PC-9 (cell line): ENCODE measurements around the gene SHROOM4. TPM values are rescaled to one million over a fixed set of nuclear protein-coding genes. Genes with fewer than 3 reads are reported as not detected.

ENCODE experiments used
- BruUV-seq: library from RNA; stranded (reverse); fragments of 400-500 nt; replicated peaks from 2 replicates; lab custom pipeline; 2021; lab: Mats Ljungman, UMichigan
- CTCF ChIA-PET: fragments of 300-600 bp; sonication (Branson Sonifier 250); formaldehyde crosslinking; loops from one replicate; lab custom pipeline; 2022; ENCODE audit warnings: antibody characterized with exemption; lab: Charles Lee
- POLR2A ChIA-PET: fragments of 300-600 bp; sonication (Branson Sonifier 250); formaldehyde crosslinking; loops from one replicate; lab custom pipeline; 2022; ENCODE audit warnings: antibody characterized with exemption; ENCODE audit not compliant: unreplicated experiment; lab: Charles Lee
- DNase-seq, 2 experiments: peaks; one replicate each; pipeline versions ENCODE4 v3.0.0 to v3.0.0-alpha.2; 2015 to 2022; ENCODE audit warnings: mixed read lengths in 1 of 2
- H2AFZ ChIP-seq: fragments of 200-600 bp; sonication (generic); 2 replicates; pipeline ENCODE4 v1.8.1; 2017; ENCODE audit warnings: antibody characterized with exemption
- H3F3A ChIP-seq: fragments of 200-600 bp; sonication (generic); 2 replicates; pipeline ENCODE4 v1.8.1; 2017; ENCODE audit warnings: antibody characterized with exemption, mild to moderate bottlenecking, low read depth; ENCODE audit not compliant: insufficient read depth
- H3K27ac ChIP-seq: fragments of 200-600 bp; sonication (generic); 2 replicates; pipeline ENCODE4 v1.6.1; 2016; ENCODE audit warnings: mixed run types
- H3K27me3 ChIP-seq: fragments of 200-600 bp; sonication (generic); 2 replicates; pipeline ENCODE4 v1.6.1; 2016; ENCODE audit warnings: low read depth, mixed run types; ENCODE audit not compliant: insufficient read depth
- H3K36me3 ChIP-seq: fragments of 200-600 bp; sonication (generic); 2 replicates; pipeline ENCODE4 v1.6.1; 2016; ENCODE audit warnings: low read depth, mixed run types
- H3K4me1 ChIP-seq: fragments of 200-600 bp; sonication (generic); replicated peaks from 2 replicates; pipeline ENCODE4 v1.6.1; 2016; ENCODE audit warnings: mixed run types; ENCODE audit not compliant: insufficient read depth
- H3K4me2 ChIP-seq: fragments of 200-600 bp; sonication (generic); 2 replicates; pipeline ENCODE4 v1.6.1; 2017; ENCODE audit warnings: mixed run types
- H3K4me3 ChIP-seq: fragments of 200-600 bp; sonication (generic); 2 replicates; pipeline ENCODE4 v1.6.1; 2016; ENCODE audit warnings: mixed run types
- H3K79me2 ChIP-seq: fragments of 200-600 bp; sonication (generic); 2 replicates; pipeline ENCODE4 v1.6.1; 2017; ENCODE audit warnings: low read depth, mixed run types
- H3K9me2 ChIP-seq: fragments of 200-600 bp; sonication (generic); 2 replicates; pipeline ENCODE4 v1.8.1; 2017; ENCODE audit warnings: mild to moderate bottlenecking; ENCODE audit not compliant: insufficient read depth
- H3K9me3 ChIP-seq: fragments of 200-600 bp; sonication (generic); 2 replicates; pipeline ENCODE4 v1.8.1; 2016; ENCODE audit warnings: low read depth; ENCODE audit not compliant: insufficient read depth
- H4K20me1 ChIP-seq: fragments of 200-600 bp; sonication (generic); 2 replicates; pipeline ENCODE4 v1.8.1; 2017; ENCODE audit not compliant: insufficient read depth
- EZH2 ChIP-seq: fragments of 200-600 bp; sonication (generic); IDR thresholded peaks from 2 replicates; pipeline ENCODE4 v1.8.0; 2017; ENCODE audit warnings: antibody characterized with exemption, low read depth
- intact Hi-C: fragments of 100-400 bp; cut with micrococcal nuclease; formaldehyde crosslinking; loops from one replicate; pipeline ENCODE4 v1.10.0; 2022; ENCODE audit not compliant: unreplicated experiment
- total RNA-seq: library from RNA; stranded (reverse); gene quantifications from 2 replicates; pipeline ENCODE4 v1.2.3, GENCODE V29; 2021
- TF ChIP-seq, protein P1 (sequence below): fragments of 200-600 bp; sonication (generic); conservative IDR thresholded peaks from 2 replicates; pipeline ENCODE4 v1.6.1; 2017; ENCODE audit warnings: mixed run types, antibody characterized with exemption, mild to moderate bottlenecking, moderate library complexity

The SHROOM4 gene
- total RNA-seq, 1 experiment from 2014 or later, result 1.1 TPM

GRCh38 chrX:50618788-50619558, 195.0 kb downstream of the SHROOM4 start:
- Histone ChIP-seq H3K4me2 (no peak overlapping the region), H3K36me3 (no peaks in the 10 kb centered on the region), H3K27me3 (no peaks in the 10 kb centered on the region), H3K4me1 (no peaks in the 10 kb centered on the region), H3F3A (no peaks in the 10 kb centered on the region), H3K9me2 (no peaks in the 10 kb centered on the region), H4K20me1 (no peaks in the 10 kb centered on the region), H3K4me3 (no peak overlapping the region), H2AFZ (no peak overlapping the region), H3K9me3 (no peaks in the 10 kb centered on the region), H3K27ac (no peak overlapping the region), H3K79me2 (no peaks in the 10 kb centered on the region)
- intact Hi-C loops, result no loop called here
- DNase-seq, result no peak
- POLR2A ChIA-PET, result no interaction called here
- TF ChIP-seq EZH2, result no peak
- TF ChIP-seq, protein P1, sequence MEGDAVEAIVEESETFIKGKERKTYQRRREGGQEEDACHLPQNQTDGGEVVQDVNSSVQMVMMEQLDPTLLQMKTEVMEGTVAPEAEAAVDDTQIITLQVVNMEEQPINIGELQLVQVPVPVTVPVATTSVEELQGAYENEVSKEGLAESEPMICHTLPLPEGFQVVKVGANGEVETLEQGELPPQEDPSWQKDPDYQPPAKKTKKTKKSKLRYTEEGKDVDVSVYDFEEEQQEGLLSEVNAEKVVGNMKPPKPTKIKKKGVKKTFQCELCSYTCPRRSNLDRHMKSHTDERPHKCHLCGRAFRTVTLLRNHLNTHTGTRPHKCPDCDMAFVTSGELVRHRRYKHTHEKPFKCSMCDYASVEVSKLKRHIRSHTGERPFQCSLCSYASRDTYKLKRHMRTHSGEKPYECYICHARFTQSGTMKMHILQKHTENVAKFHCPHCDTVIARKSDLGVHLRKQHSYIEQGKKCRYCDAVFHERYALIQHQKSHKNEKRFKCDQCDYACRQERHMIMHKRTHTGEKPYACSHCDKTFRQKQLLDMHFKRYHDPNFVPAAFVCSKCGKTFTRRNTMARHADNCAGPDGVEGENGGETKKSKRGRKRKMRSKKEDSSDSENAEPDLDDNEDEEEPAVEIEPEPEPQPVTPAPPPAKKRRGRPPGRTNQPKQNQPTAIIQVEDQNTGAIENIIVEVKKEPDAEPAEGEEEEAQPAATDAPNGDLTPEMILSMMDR, result no peak
- CTCF ChIA-PET, result no interaction called here
- no TSS peak for BruUV-seq

DNA sequence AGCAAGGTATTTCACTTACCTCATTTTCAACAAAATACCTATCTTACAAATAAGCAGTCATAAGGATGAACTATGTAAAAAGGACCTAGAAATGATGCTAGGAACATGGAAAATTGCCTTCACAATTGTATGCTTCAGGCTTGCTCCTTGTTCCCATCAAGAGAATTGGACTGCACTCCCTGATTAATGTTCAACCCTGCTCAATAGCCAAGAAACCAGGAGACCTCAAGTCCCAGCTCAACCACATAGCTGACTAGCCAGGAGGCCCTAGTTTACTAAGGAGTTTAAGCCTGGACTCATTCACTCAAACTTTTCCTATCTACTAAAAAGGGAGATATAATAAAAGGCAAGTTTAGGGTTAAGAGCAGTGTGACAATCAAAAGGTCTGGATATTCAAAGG, 196.8 kb downstream of the SHROOM4 start:
- Histone ChIP-seq H3K9me2 (no peaks in the 10 kb centered on the region), H3K27me3 (no peaks in the 10 kb centered on the region), H3K4me1 (no peaks in the 10 kb centered on the region), H4K20me1 (no peaks in the 10 kb centered on the region), H3K9me3 (no peaks in the 10 kb centered on the region), H3K4me2 (no peak overlapping the region), H3K79me2 (no peaks in the 10 kb centered on the region), H3K27ac (no peak overlapping the region), H3K4me3 (no peak overlapping the region), H3K36me3 (no peaks in the 10 kb centered on the region), H3F3A (no peaks in the 10 kb centered on the region), H2AFZ (no peak overlapping the region)
- TF ChIP-seq, protein P1, result no peak
- no peak for TF ChIP-seq EZH2
- BruUV-seq, result no TSS peak
- DNase-seq, result no peak
- CTCF ChIA-PET, result no interaction called here
- POLR2A ChIA-PET, result no interaction called here
- intact Hi-C loops, result no loop called here

DNA sequence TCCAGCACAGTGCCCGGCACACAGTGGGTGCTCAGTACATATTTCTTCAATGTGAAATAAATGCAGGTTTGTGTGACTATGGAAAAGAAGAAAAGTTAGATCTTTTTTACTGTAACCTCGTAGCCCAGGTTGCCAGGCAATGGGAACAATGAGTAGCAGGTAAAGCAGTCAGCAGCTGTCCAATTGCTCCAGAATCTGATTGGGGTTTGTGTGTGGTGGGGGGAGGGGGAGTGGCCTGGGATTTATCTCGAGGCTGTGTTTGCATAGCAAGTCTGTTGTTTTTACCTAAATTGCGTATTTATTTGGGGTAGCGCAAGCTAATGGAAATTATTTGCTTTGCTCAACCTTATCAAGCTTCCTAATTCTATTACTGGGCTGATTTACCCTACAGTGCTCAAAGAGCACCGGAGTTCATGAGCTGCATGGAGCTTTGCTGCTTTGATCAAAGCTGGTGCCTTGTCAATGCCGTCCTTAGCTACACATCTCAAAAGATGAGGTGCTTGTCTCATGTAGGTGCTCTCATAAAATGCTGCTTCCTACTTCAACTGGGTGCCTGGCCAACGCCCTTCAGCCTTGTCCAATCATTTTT, 198.3 kb downstream of the SHROOM4 start:
- Histone ChIP-seq H3K4me1 (no peaks in the 10 kb centered on the region), H3K36me3 (no peaks in the 10 kb centered on the region), H3F3A (no peaks in the 10 kb centered on the region), H4K20me1 (no peaks in the 10 kb centered on the region), H3K9me3 (no peaks in the 10 kb centered on the region), H3K27me3 (no peaks in the 10 kb centered on the region), H2AFZ (no peak overlapping the region), H3K9me2 (no peaks in the 10 kb centered on the region), H3K4me3 (no peak overlapping the region), H3K79me2 (no peaks in the 10 kb centered on the region), H3K27ac (no peak overlapping the region), H3K4me2 (no peak overlapping the region)
- no peak for TF ChIP-seq EZH2
- TF ChIP-seq, protein P1, result no peak
- no peak for DNase-seq
- CTCF ChIA-PET, result no interaction called here
- no TSS peak for BruUV-seq
- intact Hi-C loops, result no loop called here
- POLR2A ChIA-PET, result no interaction called here
